GM23338 (cell line): ENCODE data around the gene GPAT2.

ENCODE experiments used
- CREB1 ChIP-seq: fragments of 250-450 bp; sonication (Bioruptor Pico); IDR thresholded peaks from 2 replicates; pipeline ENCODE4 v1.5.0; 2020; ENCODE audit warnings: low read depth, mild to moderate bottlenecking, moderate library complexity
- EZH2 ChIP-seq: fragments of 200-600 bp; sonication (generic); IDR thresholded peaks from one replicate; pipeline ENCODE4 v1.8.0; 2017; ENCODE audit warnings: antibody characterized with exemption, mild to moderate bottlenecking, low read depth; ENCODE audit not compliant: unreplicated experiment
- EZH2phosphoT487 ChIP-seq: fragments of 200-600 bp; sonication (generic); IDR thresholded peaks from one replicate; pipeline ENCODE4 v1.8.1; 2018; ENCODE audit warnings: antibody characterized with exemption; ENCODE audit not compliant: unreplicated experiment
- JUNB ChIP-seq: IDR thresholded peaks from one replicate; pipeline ENCODE4 v1.6.1; 2016; ENCODE audit warnings: antibody characterized with exemption; ENCODE audit not compliant: unreplicated experiment
- NANOG ChIP-seq: IDR thresholded peaks from 2 replicates; pipeline ENCODE4 v1.6.1; 2016; ENCODE audit warnings: antibody characterized with exemption, borderline replicate concordance
- POLR2AphosphoS5 ChIP-seq: IDR thresholded peaks from 2 replicates; pipeline ENCODE4 v1.6.1; 2016; ENCODE audit warnings: antibody characterized with exemption, low read depth
- STAT1 ChIP-seq: IDR thresholded peaks from one replicate; pipeline ENCODE4 v1.6.1; 2016; ENCODE audit warnings: antibody characterized with exemption; ENCODE audit not compliant: unreplicated experiment
- ZNF114 ChIP-seq: fragments of 250-450 bp; sonication (Bioruptor Pico); IDR thresholded peaks from 2 replicates; pipeline ENCODE4 v1.5.0; 2020; ENCODE audit warnings: mild to moderate bottlenecking, moderate library complexity
- ZNF331 ChIP-seq: fragments of 250-450 bp; sonication (Bioruptor Pico); IDR thresholded peaks from 2 replicates; pipeline ENCODE4 v1.5.0; 2020; ENCODE audit warnings: low read depth, mild to moderate bottlenecking, moderate library complexity
- TF ChIP-seq, protein P1 (sequence below), 2 experiments: fragments of 200-600 bp in 1 of 2; sonication (generic) in 1 of 2; conservative IDR thresholded peaks; 2 replicates each; pipeline versions ENCODE4 v1.5.1 to v1.6.1; 2016 to 2017; ENCODE audit warnings: antibody characterized with exemption in 2 of 2, low read depth in 2 of 2, mild to moderate bottlenecking in 2 of 2, moderate library complexity in 1 of 2
- TF ChIP-seq, protein P2 (sequence below): IDR thresholded peaks from one replicate; pipeline ENCODE4 v1.6.1; 2018; ENCODE audit warnings: antibody characterized with exemption; ENCODE audit not compliant: unreplicated experiment
- TF ChIP-seq, protein P3 (sequence below): IDR thresholded peaks from 2 replicates; pipeline ENCODE4 v1.6.1; 2016; ENCODE audit warnings: antibody characterized with exemption

DNA sequence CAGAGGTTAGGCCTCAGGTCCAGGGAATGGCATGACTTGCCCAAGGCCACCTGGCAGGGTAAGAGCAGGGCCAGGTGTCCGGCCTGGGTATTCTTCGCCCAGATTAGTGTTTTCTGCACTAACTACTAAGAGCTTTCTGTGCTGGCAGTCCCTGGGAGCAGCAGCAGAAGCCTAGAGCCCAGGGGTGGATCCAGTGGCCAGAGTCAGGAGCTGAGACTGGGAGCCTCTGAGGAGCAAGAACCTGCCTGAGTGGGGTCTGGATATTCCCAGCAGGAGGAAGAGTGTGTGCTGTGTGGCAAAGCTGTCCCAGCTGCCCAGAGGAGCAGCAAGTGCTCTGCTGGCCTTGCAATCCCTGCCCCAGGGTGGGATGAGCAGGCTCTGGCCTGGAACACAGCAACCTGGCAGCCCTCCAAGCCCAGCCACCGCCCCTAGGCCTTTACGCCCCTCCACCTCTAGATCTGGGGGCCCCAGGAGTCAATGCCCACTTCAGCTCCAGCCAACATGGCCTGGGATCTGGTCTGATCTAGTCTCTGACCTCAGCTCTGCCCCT lies 30.7 kb upstream of the GPAT2 start:
- TF ChIP-seq EZH2 (no peak), POLR2AphosphoS5 (no peak), EZH2phosphoT487 (no peak), JUNB (no peak), CREB1 (CRISPR knock-in tag) (no peak), NANOG (no peak), ZNF114 (CRISPR knock-in tag) (no peak), STAT1 (no peak), ZNF331 (CRISPR knock-in tag) (no peak)
- TF ChIP-seq, protein P1, sequence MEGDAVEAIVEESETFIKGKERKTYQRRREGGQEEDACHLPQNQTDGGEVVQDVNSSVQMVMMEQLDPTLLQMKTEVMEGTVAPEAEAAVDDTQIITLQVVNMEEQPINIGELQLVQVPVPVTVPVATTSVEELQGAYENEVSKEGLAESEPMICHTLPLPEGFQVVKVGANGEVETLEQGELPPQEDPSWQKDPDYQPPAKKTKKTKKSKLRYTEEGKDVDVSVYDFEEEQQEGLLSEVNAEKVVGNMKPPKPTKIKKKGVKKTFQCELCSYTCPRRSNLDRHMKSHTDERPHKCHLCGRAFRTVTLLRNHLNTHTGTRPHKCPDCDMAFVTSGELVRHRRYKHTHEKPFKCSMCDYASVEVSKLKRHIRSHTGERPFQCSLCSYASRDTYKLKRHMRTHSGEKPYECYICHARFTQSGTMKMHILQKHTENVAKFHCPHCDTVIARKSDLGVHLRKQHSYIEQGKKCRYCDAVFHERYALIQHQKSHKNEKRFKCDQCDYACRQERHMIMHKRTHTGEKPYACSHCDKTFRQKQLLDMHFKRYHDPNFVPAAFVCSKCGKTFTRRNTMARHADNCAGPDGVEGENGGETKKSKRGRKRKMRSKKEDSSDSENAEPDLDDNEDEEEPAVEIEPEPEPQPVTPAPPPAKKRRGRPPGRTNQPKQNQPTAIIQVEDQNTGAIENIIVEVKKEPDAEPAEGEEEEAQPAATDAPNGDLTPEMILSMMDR (conservative IDR thresholded peaks at IDR 0.05; ENCODE audit: low read depth in 2 of 2): no peak
- TF ChIP-seq, protein P2, sequence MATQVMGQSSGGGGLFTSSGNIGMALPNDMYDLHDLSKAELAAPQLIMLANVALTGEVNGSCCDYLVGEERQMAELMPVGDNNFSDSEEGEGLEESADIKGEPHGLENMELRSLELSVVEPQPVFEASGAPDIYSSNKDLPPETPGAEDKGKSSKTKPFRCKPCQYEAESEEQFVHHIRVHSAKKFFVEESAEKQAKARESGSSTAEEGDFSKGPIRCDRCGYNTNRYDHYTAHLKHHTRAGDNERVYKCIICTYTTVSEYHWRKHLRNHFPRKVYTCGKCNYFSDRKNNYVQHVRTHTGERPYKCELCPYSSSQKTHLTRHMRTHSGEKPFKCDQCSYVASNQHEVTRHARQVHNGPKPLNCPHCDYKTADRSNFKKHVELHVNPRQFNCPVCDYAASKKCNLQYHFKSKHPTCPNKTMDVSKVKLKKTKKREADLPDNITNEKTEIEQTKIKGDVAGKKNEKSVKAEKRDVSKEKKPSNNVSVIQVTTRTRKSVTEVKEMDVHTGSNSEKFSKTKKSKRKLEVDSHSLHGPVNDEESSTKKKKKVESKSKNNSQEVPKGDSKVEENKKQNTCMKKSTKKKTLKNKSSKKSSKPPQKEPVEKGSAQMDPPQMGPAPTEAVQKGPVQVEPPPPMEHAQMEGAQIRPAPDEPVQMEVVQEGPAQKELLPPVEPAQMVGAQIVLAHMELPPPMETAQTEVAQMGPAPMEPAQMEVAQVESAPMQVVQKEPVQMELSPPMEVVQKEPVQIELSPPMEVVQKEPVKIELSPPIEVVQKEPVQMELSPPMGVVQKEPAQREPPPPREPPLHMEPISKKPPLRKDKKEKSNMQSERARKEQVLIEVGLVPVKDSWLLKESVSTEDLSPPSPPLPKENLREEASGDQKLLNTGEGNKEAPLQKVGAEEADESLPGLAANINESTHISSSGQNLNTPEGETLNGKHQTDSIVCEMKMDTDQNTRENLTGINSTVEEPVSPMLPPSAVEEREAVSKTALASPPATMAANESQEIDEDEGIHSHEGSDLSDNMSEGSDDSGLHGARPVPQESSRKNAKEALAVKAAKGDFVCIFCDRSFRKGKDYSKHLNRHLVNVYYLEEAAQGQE: no peak
- TF ChIP-seq, protein P3, sequence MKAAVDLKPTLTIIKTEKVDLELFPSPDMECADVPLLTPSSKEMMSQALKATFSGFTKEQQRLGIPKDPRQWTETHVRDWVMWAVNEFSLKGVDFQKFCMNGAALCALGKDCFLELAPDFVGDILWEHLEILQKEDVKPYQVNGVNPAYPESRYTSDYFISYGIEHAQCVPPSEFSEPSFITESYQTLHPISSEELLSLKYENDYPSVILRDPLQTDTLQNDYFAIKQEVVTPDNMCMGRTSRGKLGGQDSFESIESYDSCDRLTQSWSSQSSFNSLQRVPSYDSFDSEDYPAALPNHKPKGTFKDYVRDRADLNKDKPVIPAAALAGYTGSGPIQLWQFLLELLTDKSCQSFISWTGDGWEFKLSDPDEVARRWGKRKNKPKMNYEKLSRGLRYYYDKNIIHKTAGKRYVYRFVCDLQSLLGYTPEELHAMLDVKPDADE: no peak
